ENCODE measurements around the gene KRTAP22-2. TPM values are rescaled to one million over a fixed set of nuclear protein-coding genes. Genes with fewer than 3 reads are reported as not detected.

Gene KRTAP22-2
- total and polyA plus RNA-seq, 2 of the 8 experiments (the other 6 are each of a cell fraction or from before 2014, with no cell fraction given): not detected

DNA sequence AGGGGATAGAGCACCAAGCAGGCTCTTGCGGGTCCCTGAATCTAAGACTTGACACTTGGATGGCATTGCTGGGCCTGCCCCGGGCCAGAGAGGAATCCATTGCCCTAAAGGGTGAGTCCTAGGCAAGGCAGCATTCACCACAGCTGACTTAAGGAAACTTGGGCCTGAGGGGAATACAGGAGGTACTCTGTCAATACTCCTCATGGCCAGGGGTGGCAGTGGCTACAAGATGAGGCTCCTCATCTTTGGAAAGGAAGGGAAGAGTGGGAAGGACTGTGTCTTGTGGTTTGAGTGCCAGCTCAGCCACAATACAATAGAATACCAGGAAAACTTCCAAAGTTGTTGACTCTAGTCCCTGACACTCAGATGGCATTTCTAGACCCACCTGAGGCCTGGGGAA, 15.8 kb upstream of the KRTAP22-2 start:
- no peak overlapping the region for H2AK5ac ChIP-seq (ENCODE audit: low read depth, low read length)
- H4K5ac ChIP-seq (ENCODE audit: insufficient read length, low read depth, low read length): no peak overlapping the region
- H2BK5ac ChIP-seq (ENCODE audit: low read depth, low read length): no peak overlapping the region
- H3K4ac ChIP-seq (replicated peaks; ENCODE audit: insufficient read length, low read depth, low read length): no peak overlapping the region
- no peak overlapping the region for H3K14ac ChIP-seq (ENCODE audit: insufficient read length)
- no peak overlapping the region for H3K9ac ChIP-seq (replicated peaks in 1 of 4; ENCODE audit: extremely low read depth in 1 of 4, low read depth in 3 of 4, low read length in 3 of 4)
- no peaks in the 10 kb centered on the region for H4K20me1 ChIP-seq (replicated peaks in 1 of 2; ENCODE audit: control insufficient read depth in 1 of 2, insufficient read depth in 2 of 2, low read length in 2 of 2)
- H3K23me2 ChIP-seq (ENCODE audit: low read depth, low read length): no peaks in the 10 kb centered on the region; the same call in 1 of the 2 replicates
- no peak overlapping the region for H2BK12ac ChIP-seq (ENCODE audit: low read depth, low read length)
- H3K56ac ChIP-seq (replicated peaks; ENCODE audit: insufficient read length, low read depth, low read length): no peak overlapping the region
- DNase-seq (ENCODE audit: low read depth in 1 of 2, low spot score in 2 of 2): no peak
- 0 out of 2 replicates have a peak overlapping the region, but pooled peaks have one; percentile 51 for H2AFZ ChIP-seq (ENCODE audit: low read length)
- no peak overlapping the region for H3K4me3 ChIP-seq (ENCODE audit: extremely low read depth in 1 of 4, insufficient read depth in 2 of 4, low read depth in 3 of 4, low read length in 4 of 4)
- TF ChIP-seq TBP (IDR thresholded peaks at IDR 0.05; ENCODE audit: low read depth, low read length): no peak
- peak; percentile 14 to 21; a peak in 3 of 4 replicates for TF ChIP-seq RAD21 (IDR thresholded peaks at IDR 0.05 in 1 of 2, conservative IDR thresholded peaks at IDR 0.05 in 1 of 2; ENCODE audit: low read depth in 2 of 2, low read length in 2 of 2)
- TF ChIP-seq, protein P1, sequence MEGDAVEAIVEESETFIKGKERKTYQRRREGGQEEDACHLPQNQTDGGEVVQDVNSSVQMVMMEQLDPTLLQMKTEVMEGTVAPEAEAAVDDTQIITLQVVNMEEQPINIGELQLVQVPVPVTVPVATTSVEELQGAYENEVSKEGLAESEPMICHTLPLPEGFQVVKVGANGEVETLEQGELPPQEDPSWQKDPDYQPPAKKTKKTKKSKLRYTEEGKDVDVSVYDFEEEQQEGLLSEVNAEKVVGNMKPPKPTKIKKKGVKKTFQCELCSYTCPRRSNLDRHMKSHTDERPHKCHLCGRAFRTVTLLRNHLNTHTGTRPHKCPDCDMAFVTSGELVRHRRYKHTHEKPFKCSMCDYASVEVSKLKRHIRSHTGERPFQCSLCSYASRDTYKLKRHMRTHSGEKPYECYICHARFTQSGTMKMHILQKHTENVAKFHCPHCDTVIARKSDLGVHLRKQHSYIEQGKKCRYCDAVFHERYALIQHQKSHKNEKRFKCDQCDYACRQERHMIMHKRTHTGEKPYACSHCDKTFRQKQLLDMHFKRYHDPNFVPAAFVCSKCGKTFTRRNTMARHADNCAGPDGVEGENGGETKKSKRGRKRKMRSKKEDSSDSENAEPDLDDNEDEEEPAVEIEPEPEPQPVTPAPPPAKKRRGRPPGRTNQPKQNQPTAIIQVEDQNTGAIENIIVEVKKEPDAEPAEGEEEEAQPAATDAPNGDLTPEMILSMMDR (IDR thresholded peaks at IDR 0.05; ENCODE audit: control extremely low read depth in 1 of 3, insufficient read depth in 1 of 3, low read depth in 1 of 3, low read length in 3 of 3): peak in 1 of 3 experiments; percentile 52; a peak in 1 of 4 replicates
- H3K79me1 ChIP-seq (ENCODE audit: low read depth, low read length): no peaks in the 10 kb centered on the region
- no peak overlapping the region for H4K91ac ChIP-seq (replicated peaks; ENCODE audit: insufficient read length, low read length)
- no peak overlapping the region for H2BK20ac ChIP-seq (ENCODE audit: low read length)
- no peaks in the 10 kb centered on the region for H3K79me2 ChIP-seq (ENCODE audit: control insufficient read depth in 1 of 2, insufficient read depth in 2 of 2, low read length in 2 of 2)
- no peak overlapping the region for H3K4me2 ChIP-seq (ENCODE audit: insufficient read depth in 1 of 2, low read depth in 2 of 2, low read length in 2 of 2)
- no peak overlapping the region for H3K27ac ChIP-seq (ENCODE audit: low read depth, low read length)
- H3K23ac ChIP-seq (ENCODE audit: insufficient read length): no peak overlapping the region
- FAIRE-seq: peak; percentile 58
- no peak overlapping the region for H2BK120ac ChIP-seq (replicated peaks; ENCODE audit: low read depth, low read length)
- 93% methylated on average over 2 of the region's 2 CpGs; no CpG with 5 or more reads in 1 of the 2 experiments for WGBS, 2 experiments (ENCODE audit: extremely low coverage in 1 of 2, insufficient coverage in 1 of 2, insufficient read length in 1 of 2, insufficient replicate concordance in 2 of 2, low coverage in 1 of 2, low lambda C conversion rate in 2 of 2, missing lambda C conversion rate in 1 of 2)
- ChIA-PET CTCF (ENCODE audit: partially characterized antibody) (interaction anchor here (0.6 to 1.9 kb wide), 3 partner anchors 10 to 158 kb away, joined by 3 to 5 read pairs (median 4); partner anchors contain the start of gene KRTAP20-1), POLR2A (ENCODE audit: partially characterized antibody) (interaction anchor here (0.7 kb wide), 1 partner anchor 1043 kb away, joined by 3 read pairs; no protein-coding TSS in a partner anchor)
- no peak overlapping the region for H2BK15ac ChIP-seq (ENCODE audit: low read length)
- H3K9me3 ChIP-seq (ENCODE audit: insufficient read depth in 2 of 2, low read depth in 1 of 2, low read length in 1 of 2): no peaks in the 10 kb centered on the region
- H3K27me3 ChIP-seq (replicated peaks in 1 of 4; ENCODE audit: control insufficient read depth in 3 of 4, extremely low read depth in 1 of 4, insufficient read depth in 3 of 4, low read length in 3 of 4): no peaks in the 10 kb centered on the region
- no peak overlapping the region for H4K8ac ChIP-seq (ENCODE audit: extremely low read depth, insufficient read depth, low read length)
- no peak overlapping the region for H3K18ac ChIP-seq (ENCODE audit: extremely low read depth, low read length)
- no peaks in the 10 kb centered on the region for H3K4me1 ChIP-seq (replicated peaks in 1 of 4; ENCODE audit: control insufficient read depth in 3 of 4, insufficient read depth in 4 of 4, low read length in 3 of 4)
- no peaks in the 10 kb centered on the region for H3K36me3 ChIP-seq (ENCODE audit: control insufficient read depth in 2 of 4, insufficient read depth in 4 of 4, low read length in 3 of 4)
